Liver (tissue), 9 donors: Measurements from ENCODE around the gene ENOX2. TPM values are rescaled to one million over a fixed set of nuclear protein-coding genes. Genes with fewer than 3 reads are reported as not detected.

Experiments used
- DNase-seq: peaks from one replicate; pipeline ENCODE4 v3.0.0-alpha.2; 2017; ENCODE audit warnings: low spot score
- H3K27ac ChIP-seq, 2 donors: one replicate each; pipeline ENCODE4 v1.7.0; 2013; ENCODE audit warnings: inconsistent platforms in 2 of 2, low read length in 2 of 2, control low read depth in 1 of 2, low read depth in 1 of 2, mild to moderate bottlenecking in 1 of 2
- H3K27me3 ChIP-seq, 4 donors: one replicate each; pipeline versions ENCODE4 v1.6.1 to v1.7.0; 2013; ENCODE audit warnings: low read length in 3 of 4, inconsistent platforms in 1 of 4, mild to moderate bottlenecking in 1 of 4, moderate library complexity in 1 of 4; ENCODE audit not compliant: control insufficient read depth in 4 of 4, insufficient read depth in 4 of 4
- H3K36me3 ChIP-seq, 4 donors: one replicate each; pipeline versions ENCODE4 v1.6.1 to v1.7.0; 2013; ENCODE audit warnings: low read length in 3 of 4, mild to moderate bottlenecking in 3 of 4, low read depth in 1 of 4, moderate library complexity in 1 of 4; ENCODE audit not compliant: control insufficient read depth in 4 of 4, insufficient read depth in 3 of 4
- H3K4me1 ChIP-seq, 4 donors: one replicate each; pipeline versions ENCODE4 v1.6.1 to v1.7.0; 2013; ENCODE audit warnings: low read length in 3 of 4, mild to moderate bottlenecking in 3 of 4, moderate library complexity in 1 of 4; ENCODE audit not compliant: control insufficient read depth in 4 of 4, insufficient read depth in 4 of 4
- H3K4me3 ChIP-seq, 3 donors: one replicate each; pipeline versions ENCODE4 v1.6.1 to v1.7.0; 2013; ENCODE audit warnings: low read length in 3 of 3, control low read depth in 1 of 3, low read depth in 1 of 3, mild to moderate bottlenecking in 1 of 3
- H3K9ac ChIP-seq, 2 donors: one replicate each; pipeline ENCODE4 v1.7.0; 2013; ENCODE audit warnings: low read length in 2 of 2, mild to moderate bottlenecking in 2 of 2, moderate library complexity in 2 of 2, control low read depth in 1 of 2, low read depth in 1 of 2
- H3K9me3 ChIP-seq, 4 donors: one replicate each; pipeline versions ENCODE4 v1.6.1 to v1.7.0; 2013; ENCODE audit warnings: low read length in 3 of 4; ENCODE audit not compliant: control insufficient read depth in 4 of 4
- ATF3 ChIP-seq: IDR thresholded peaks from 2 replicates; pipeline ENCODE4 v1.6.1; 2016; ENCODE audit warnings: antibody characterized with exemption
- CTCF ChIP-seq: fragments of 150-350 bp; IDR thresholded peaks from 2 replicates; pipeline ENCODE4 v1.5.1; 2017; ENCODE audit warnings: improper control_type of control experiment, low read depth, low read length; ENCODE audit not compliant: missing input control
- EGR1 ChIP-seq, 2 donors: IDR thresholded peaks; 2 replicates each; pipeline ENCODE4 v1.6.1; 2016 to 2018; ENCODE audit warnings: antibody characterized with exemption in 2 of 2, low read depth in 2 of 2
- FOXA1 ChIP-seq: IDR thresholded peaks from 2 replicates; pipeline ENCODE4 v1.6.1; 2016; ENCODE audit warnings: antibody characterized with exemption
- FOXA2 ChIP-seq: IDR thresholded peaks from 2 replicates; pipeline ENCODE4 v1.6.1; 2016; ENCODE audit warnings: antibody characterized with exemption
- GABPA ChIP-seq, 2 donors: IDR thresholded peaks in 1 of 2; conservative IDR thresholded peaks in 1 of 2; 2 replicates each; pipeline ENCODE4 v1.6.1; 2016; ENCODE audit warnings: antibody characterized with exemption in 2 of 2, mild to moderate bottlenecking in 1 of 2, moderate library complexity in 1 of 2
- HNF4A ChIP-seq, 2 donors: conservative IDR thresholded peaks; 2 replicates each; pipeline ENCODE4 v1.6.1; 2016; ENCODE audit warnings: antibody characterized with exemption in 2 of 2, mild to moderate bottlenecking in 2 of 2
- HNF4G ChIP-seq: IDR thresholded peaks from 2 replicates; pipeline ENCODE4 v1.6.1; 2016; ENCODE audit warnings: antibody characterized with exemption
- JUND ChIP-seq, 2 donors: IDR thresholded peaks; 2 replicates each; pipeline ENCODE4 v1.6.1; 2016; ENCODE audit warnings: antibody characterized with exemption in 2 of 2
- MAX ChIP-seq: IDR thresholded peaks from 2 replicates; pipeline ENCODE4 v1.6.1; 2016; ENCODE audit warnings: antibody characterized with exemption
- NR2F2 ChIP-seq: IDR thresholded peaks from 2 replicates; pipeline ENCODE4 v1.6.1; 2016; ENCODE audit warnings: antibody characterized with exemption
- RAD21 ChIP-seq, 2 donors: IDR thresholded peaks; 2 replicates each; pipeline ENCODE4 v1.6.1; 2016; ENCODE audit warnings: antibody characterized with exemption in 2 of 2, mild to moderate bottlenecking in 2 of 2
- REST ChIP-seq: IDR thresholded peaks from 2 replicates; pipeline ENCODE4 v1.6.1; 2016; ENCODE audit warnings: antibody characterized with exemption, mild to moderate bottlenecking
- RXRA ChIP-seq, 2 donors: IDR thresholded peaks; 2 replicates each; pipeline ENCODE4 v1.6.1; 2017 to 2018; ENCODE audit warnings: antibody characterized with exemption in 2 of 2, mild to moderate bottlenecking in 1 of 2
- SP1 ChIP-seq: IDR thresholded peaks from 2 replicates; pipeline ENCODE4 v1.6.1; 2018; ENCODE audit warnings: antibody characterized with exemption, mild to moderate bottlenecking
- TAF1 ChIP-seq: conservative IDR thresholded peaks from 2 replicates; pipeline ENCODE4 v1.6.1; 2016; ENCODE audit warnings: antibody characterized with exemption, mild to moderate bottlenecking
- YY1 ChIP-seq: IDR thresholded peaks from 2 replicates; pipeline ENCODE4 v1.6.1; 2016; ENCODE audit warnings: antibody characterized with exemption, mild to moderate bottlenecking
- ZBTB33 ChIP-seq: IDR thresholded peaks from 2 replicates; pipeline ENCODE4 v1.6.1; 2016; ENCODE audit warnings: antibody characterized with exemption
- WGBS: extraction: QIAGEN DNeasy Blood & Tissue Kit; methylation state at CpG from one replicate; pipeline ENCODE4 v1.1.7; 2013; 5-methylcytosine and 5-hydroxymethylcytosine counted together
- polyA plus RNA-seq, 2 donors: library from polyadenylated mRNA; stranded (reverse) in 1 of 2; unstranded in 1 of 2; fragments of 200-250 nt in 1 of 2; fragments of >200 nt in 1 of 2; fragmentation: Nextera tagmentation in 1 of 2; extraction: Ambion mirVana in 1 of 2; gene quantifications; one replicate each; pipeline versions ENCODE4 v1.2.1 to v1.2.3, GENCODE V29; 2013 to 2015
- total RNA-seq, 2 donors: library from RNA; depleted of rRNA; stranded (reverse); fragments of >200 nt; gene quantifications; one replicate each; pipeline ENCODE4 v1.2.3, GENCODE V29; 2014
- donor health status: healthy.
- donor health status: healthy.
- donor health status: healthy.
- donor health status: healthy.
- donor health status: healthy.

ENOX2 gene
- total and polyA plus RNA-seq, 4 donors = 5.0 to 11.5 (median 6.5) TPM

- Histone ChIP-seq H3K27me3 (no peaks in the 10 kb centered on the region), H3K4me1 (no peaks in the 10 kb centered on the region), H3K9ac (no peak overlapping the region), H3K27ac (no peak overlapping the region), H3K9me3 (no peaks in the 10 kb centered on the region), H3K4me3 (no peak overlapping the region), H3K36me3 (peaks cover 0 to 9% (median 2%) of the 10 kb centered on the region in 4 donors)
- WGBS = over 99% methylated on average over 3 of the region's 3 CpGs
- no peak for DNase-seq
- no peak for TF ChIP-seq RXRA (IDR thresholded peaks at IDR 0.05)
- no peak for TF ChIP-seq HNF4G
- TF ChIP-seq TAF1 = no peak
- TF ChIP-seq MAX = no peak
- TF ChIP-seq RAD21 (IDR thresholded peaks at IDR 0.05) = no peak
- no peak for TF ChIP-seq ZBTB33
- no peak for TF ChIP-seq GABPA (IDR thresholded peaks at IDR 0.05 in 1 of 2, conservative IDR thresholded peaks at IDR 0.05 in 1 of 2)
- no peak for TF ChIP-seq FOXA1
- TF ChIP-seq HNF4A (conservative IDR thresholded peaks at IDR 0.05) = no peak
- TF ChIP-seq FOXA2 = no peak
- TF ChIP-seq JUND (IDR thresholded peaks at IDR 0.05) = no peak
- TF ChIP-seq EGR1 (IDR thresholded peaks at IDR 0.05; ENCODE audit: low read depth in 2 of 2) = no peak
- TF ChIP-seq NR2F2 = no peak
- no peak for TF ChIP-seq REST
- TF ChIP-seq SP1 = no peak
- no peak for TF ChIP-seq ATF3
- TF ChIP-seq YY1 = no peak
- TF ChIP-seq CTCF = no peak
These were observed 266.7 kb downstream of the ENOX2 start for GRCh38 chrX:130636277-130636676.

GRCh38 chrX:130631011-130631410, 272.0 kb downstream of the ENOX2 start:
- WGBS = 98% methylated on average over 3 of the region's 3 CpGs
- Histone ChIP-seq H3K9me3 (no peaks in the 10 kb centered on the region), H3K4me3 (no peak overlapping the region), H3K9ac (no peak overlapping the region), H3K36me3 (peaks cover 0 to 9% (median 3%) of the 10 kb centered on the region in 4 donors), H3K27me3 (no peaks in the 10 kb centered on the region), H3K4me1 (no peaks in the 10 kb centered on the region), H3K27ac (no peak overlapping the region)
- TF ChIP-seq NR2F2 = no peak
- TF ChIP-seq EGR1 (IDR thresholded peaks at IDR 0.05; ENCODE audit: low read depth in 2 of 2) = no peak
- no peak for TF ChIP-seq YY1
- no peak for TF ChIP-seq RAD21 (IDR thresholded peaks at IDR 0.05)
- TF ChIP-seq ATF3 = no peak
- no peak for TF ChIP-seq HNF4G
- TF ChIP-seq TAF1 = no peak
- DNase-seq = no peak
